Stimulated activated CD4-positive, alpha-beta T cell treated with anti-CD3 and anti-CD28 coated beads, TNF-alpha, amount 100 ng/mL, for 48 hours (primary cell): ENCODE measurements around the gene CHRNB2.
A peak's percentile ranks its signal among the peaks of the same experiment; 100 is the strongest.

Experiments used
- DNase-seq, 3 donors: peaks; one replicate each; pipeline ENCODE4 v3.0.0-alpha.2; 2020; ENCODE audit warnings: low read depth in 3 of 3

Gene CHRNB2

DNA sequence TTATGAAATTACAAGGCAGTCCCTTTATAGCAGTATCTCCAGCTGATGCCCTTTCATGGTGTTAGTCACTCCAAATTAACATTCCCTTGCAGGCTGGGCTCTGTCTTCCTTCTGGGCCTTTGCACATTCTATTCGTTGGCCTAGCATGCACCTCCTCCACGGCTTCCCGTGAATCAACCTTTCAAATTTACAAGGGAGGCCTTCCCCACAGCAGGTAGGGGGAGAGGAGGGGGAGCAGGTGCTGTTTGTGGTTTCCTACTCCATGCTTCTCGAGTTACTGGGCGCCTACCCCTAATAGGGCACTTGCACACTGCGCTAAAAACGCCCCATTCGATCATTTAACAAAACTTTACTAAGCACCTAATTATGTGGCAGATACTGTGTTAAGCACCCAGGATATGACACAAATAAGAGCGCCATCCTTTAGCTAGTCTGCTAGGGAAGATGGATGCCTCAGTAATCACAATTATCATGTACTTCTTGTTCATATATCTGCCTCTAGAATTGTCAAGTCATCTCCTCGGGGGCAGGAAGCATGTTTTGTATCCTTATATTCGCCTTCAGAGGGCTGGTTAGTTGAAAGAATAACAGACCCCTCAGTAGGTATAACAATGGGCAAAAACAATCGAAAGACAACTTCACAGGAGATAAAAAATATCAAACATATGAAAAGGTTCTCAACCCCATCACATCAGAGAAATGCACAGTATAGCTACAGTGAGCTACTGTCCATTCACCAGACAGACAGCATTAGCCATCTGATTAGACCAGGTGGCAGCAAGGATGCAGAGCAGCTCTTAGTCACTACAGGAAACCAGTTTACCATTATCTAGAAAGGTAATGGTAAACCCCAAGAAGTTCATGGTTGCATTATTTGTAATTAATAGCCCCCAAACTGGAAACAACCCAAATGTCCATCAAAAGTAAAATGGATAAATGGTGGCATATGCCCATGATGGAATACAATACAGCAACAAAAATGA is 42.1 kb downstream of the CHRNB2 start:
- DNase-seq = peak in 2 of 3 donors; percentile 38 to 51

DNA sequence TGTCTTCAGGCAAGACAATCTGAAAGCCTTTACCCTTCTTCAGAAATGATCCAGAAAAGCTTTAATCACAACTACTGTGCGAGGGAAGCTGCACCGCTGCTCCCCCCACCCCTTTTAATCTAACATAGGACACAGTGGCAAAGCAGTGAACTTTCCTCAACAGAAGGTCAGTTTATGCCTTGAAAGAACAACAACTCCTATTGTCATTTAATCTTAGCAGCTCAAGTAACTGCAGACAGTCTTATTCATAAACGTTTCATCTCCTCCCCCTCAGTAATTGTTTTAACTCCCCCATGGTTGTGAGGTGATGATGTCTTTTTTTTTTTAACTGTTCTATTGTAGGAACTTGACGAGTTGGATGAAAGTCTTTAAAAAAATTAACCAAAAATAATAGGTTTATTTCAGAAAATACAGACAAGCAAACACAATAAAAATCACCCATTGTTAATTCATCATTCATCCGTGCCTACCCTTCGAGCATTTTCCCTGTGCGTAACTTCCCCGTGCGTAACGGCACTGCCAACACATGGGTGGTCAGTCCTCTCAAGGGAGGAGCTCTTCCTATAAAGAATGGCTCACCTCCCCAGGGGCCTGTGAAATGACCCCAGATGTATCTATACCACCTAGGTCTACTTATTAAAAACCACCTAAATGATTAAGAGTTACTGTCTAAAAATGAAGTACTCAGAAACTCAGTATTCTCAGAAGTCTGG is 43.7 kb downstream of the CHRNB2 start:
- DNase-seq = no peak

DNA sequence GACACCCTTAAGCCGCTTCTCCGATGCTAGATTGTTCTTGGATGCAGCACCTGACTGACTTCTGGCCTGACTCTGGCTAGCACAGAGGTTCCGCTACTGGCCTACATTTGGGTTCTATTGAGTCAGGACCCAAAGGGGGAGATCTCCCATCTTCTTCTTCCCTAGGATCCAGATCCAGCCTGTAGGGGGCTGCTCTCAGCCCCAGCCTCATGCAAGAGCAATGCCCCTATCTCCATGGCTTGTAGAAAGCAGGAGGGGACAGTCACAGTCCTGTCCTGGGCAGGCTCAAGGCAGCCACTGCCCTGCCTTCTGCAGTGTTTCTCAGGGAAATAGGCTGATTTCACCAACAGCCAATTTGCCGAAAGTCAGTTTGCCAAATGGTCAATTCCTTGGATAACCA is 46.7 kb downstream of the CHRNB2 start:
- no peak for DNase-seq

DNA sequence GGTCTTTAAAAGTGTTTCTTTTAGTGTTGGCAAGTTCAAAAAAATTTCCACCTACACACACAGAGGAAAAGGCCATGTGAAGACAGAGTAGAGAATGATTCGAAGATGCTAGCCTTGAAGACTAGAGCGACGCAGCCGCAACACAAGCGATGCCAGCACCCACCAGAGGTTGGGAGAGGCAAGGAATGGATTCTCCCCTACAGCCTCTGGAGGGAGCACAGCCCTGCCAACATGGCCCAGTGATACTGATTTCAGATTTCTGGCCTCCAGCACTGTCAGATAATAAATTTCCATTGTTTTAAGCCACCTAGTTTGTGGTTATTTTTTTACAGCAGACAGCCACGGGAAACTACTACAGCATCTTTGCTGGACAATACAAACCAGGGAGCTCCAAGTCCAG is 47.3 kb downstream of the CHRNB2 start:
- no peak for DNase-seq

DNA sequence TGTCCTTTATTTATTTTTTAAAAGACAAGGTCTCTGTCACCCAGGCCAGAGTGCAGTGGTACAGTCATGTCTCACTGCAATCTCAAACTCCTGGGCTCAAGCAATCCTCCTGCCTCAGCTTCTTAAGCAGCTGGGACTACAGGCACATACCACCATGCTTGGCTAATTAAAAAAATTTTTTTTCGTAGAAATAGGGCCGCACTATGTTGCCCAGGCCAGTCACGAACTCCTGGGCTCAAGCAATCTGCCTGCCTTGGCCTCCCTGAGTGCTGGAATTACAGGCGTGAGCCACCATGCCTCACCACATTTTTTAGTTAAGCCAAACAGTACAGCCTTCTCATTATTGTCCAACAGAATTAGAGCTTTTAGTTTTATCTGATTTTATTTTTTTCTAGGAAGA is 47.8 kb downstream of the CHRNB2 start:
- no peak for DNase-seq

DNA sequence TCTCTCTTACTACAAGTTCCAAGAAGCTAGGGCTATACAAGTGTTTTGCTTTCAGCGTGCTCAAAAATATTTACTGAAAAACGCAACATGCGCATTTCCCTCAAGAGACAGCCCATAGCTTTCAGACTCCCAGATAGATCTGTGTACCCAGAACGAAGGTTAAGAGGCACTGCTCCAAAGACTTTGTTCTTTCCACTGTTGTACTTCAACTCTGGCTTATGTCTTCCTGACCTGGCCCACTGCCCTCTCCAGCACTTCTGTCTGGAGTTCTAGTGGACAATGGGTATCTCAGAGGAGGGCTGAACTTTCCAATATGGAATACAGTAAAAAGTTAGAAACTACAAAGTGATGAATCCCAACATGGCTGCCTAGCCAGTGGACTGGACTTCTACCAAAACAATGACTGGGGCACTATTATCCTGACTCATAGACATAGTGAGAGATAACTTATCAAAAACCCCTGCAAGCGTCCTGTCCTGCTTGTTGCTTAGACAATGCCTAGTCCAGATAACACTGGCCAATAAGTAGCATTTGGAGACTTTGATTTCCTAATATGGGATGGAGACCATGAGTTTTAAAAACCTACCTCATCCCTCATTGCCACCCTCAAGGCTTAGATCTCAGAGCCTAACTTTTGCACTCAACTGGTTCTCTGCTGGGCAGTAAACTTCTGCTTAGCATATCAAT is 49.2 kb downstream of the CHRNB2 start:
- DNase-seq = no peak

DNA sequence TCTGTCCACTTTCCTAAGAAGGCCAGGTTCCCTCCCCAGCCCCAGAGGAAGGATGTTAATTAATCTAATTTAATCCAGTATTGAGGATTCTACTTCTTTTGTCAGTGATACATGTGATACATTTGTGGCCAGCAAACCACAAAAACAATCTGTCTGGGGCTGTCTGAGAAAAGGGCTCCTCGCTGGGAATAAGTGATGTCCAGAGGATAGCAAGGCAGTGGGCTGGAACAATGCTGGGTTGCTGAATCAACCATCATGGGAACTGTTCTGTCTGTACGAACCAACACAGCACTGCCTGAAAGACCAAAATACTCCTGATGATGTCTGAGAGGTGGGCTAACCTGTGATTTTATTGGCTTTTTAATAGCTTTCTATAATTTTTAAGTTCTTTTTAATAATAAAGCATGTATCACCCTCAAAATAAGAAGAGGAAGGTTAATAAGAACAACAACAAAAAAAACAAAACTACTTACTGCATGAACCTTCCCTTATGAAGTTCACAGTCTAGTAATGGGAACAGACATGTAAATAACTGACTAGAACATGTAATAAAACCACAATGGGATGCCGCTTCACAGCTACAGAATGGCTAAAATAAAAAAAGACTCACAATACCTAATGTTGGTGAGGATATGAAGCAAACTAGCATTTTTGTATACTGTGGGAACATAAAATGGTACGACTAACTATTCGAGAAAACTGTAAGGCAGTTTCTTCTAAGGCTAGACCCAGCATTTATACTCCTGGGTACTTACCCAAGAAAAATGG is 51.8 kb downstream of the CHRNB2 start:
- DNase-seq = no peak

DNA sequence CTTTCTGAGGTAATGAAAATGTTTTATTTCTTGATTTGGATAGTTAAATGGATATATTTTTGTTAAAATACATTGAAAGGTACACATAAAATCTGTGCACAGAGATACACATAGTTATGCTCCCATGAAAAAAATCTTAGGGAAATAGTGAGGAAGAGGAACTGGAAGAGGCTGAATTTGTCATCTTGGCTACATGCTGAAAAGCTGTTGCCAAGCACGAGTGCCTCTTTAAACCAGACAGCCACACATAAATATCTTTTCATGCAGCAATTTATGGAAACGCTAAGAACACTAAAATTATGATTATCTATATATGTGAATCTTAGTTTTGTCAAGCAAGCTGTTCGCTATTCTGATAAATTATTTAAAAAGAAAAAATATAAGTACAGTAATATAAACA is 53.2 kb downstream of the CHRNB2 start:
- no peak for DNase-seq

DNA sequence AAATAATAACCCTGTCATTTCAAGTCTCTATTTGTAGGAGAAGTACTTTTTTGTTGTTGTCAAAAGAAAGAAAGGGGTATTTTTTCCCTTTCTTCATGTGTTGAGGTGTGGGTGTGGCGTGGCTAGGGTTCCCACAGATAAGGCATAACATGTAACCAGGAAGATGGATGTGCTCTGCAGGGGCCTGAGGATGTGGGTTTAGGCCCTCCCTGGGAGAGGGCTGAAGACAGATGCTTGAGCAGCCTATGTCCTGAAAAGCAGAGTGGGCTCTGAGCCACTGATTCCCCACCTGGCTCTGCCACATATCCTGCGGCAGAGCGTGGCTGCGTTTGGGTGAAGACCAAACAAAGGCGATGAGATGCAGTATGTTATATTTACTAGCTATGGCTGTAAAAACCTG is 54.3 kb downstream of the CHRNB2 start:
- DNase-seq = no peak

DNA sequence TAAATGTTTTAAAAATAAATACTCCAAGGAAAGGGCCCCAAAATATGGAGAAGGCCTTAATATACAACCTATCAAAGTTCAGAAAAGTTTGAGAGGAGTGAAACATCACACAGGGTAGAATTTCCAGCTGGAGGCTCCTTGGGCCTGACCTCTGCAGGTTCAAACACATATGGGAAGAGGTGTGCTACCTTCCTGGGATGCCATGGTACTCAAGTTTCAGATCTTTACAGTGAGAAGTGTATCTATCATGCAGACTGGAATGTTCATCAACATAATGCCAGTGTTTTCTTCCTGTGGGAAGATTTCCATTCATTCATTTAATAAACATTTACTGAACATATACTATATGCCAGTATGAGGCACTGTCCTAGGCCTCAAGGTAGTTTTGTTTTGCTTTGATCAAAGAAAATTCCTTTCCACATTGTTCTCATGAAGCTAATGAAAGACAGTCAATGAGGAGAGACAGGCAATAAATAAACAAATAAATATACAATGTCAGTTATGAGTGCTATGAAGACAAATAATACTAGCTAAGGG is 55.0 kb downstream of the CHRNB2 start:
- no peak for DNase-seq

DNA sequence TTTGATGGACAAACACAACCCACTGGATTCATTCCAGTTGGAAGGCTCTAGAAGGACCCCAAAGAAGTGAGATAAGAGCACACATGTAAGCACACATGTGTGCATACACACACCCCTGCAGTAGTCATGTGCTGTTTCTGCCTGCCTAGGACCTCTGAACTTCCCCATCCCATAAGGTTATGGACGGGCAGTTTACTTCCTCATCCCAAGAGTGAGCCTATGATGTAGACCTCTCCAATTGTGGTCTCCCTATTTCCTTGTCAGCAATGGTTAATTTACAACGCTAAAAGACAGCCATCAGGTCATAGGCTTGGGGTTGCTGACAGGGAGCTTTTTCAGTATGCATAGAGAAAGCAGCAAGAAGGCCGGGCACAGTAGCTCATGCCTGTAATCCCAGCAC is 55.8 kb downstream of the CHRNB2 start:
- DNase-seq = no peak

DNA sequence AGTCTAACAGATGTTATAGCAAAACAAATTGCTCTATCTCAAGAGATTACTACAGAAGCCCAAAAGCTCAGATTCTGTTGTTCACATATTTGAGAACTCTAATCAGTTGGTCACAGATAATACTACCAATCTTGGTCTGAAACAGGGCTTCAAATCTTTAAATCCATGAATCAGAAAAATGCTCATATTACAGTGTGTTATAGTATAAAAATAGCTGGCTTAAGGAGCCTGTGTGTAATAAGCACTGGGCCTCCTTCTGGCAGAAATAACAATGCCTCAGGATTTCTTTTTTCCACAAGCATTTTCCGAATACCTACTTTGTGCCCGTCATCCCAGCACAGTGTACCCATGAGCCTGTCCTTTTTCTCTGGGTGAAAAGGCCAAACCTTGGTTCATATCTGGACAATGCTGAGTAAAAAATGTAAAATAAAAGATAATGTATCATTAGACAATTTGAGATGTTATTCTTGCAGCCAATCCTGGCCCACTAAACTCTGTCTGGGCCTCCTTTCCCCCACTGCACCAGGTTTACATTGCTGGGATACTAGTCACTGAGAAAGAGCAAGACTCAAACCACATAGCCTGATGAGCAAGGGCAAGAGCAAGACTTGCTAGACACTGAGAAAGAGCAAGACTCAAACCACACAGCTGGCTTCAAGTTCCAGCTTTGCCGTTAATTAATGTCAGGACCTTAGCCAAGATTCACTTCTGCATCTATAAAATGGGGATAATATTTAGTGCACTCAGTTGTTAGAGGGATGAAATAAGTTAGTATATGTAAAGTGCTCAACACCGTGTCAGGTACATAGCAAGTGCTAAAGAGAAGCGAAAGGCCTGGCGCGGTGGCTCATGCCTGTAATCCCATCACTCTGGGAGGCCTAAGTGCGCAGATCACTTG is 57.4 kb downstream of the CHRNB2 start:
- DNase-seq = no peak

DNA sequence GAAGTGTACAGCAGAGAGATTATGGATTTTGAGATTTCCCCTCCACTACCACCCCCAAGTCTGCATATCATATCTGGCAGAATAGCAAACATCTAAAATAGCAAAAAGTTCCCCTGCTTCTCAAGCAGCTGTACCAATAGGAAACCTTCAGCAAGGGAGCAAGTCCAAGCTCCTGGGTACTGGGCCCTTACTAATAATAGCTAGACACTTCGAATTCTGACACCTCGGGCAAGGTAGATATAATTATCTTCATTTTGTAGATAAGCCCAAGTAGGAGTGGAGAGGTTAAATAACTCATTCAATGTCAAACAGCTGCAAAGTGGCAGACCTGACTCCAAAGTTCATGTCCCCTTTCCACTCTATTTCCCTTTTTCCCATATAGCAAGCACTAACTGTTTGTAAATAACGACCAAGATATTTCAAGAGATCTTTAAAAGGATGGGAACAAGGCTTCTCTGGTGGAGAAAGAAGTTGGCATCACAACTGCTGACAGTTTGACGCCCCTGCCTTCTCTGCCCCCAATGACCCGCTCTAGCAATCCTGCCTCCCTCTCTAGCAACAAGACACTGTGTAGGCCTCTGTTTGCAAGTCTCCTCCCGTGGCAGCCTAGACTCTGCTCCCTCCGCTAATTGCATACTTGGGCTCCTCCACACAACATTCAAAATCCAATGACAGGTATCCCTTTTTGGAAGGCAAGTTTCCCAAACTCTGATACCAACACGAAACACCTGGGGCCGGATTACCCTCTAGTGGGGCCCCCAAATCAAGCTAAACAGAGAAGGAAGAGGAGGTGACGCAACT is 59.1 kb downstream of the CHRNB2 start:
- DNase-seq = no peak

DNA sequence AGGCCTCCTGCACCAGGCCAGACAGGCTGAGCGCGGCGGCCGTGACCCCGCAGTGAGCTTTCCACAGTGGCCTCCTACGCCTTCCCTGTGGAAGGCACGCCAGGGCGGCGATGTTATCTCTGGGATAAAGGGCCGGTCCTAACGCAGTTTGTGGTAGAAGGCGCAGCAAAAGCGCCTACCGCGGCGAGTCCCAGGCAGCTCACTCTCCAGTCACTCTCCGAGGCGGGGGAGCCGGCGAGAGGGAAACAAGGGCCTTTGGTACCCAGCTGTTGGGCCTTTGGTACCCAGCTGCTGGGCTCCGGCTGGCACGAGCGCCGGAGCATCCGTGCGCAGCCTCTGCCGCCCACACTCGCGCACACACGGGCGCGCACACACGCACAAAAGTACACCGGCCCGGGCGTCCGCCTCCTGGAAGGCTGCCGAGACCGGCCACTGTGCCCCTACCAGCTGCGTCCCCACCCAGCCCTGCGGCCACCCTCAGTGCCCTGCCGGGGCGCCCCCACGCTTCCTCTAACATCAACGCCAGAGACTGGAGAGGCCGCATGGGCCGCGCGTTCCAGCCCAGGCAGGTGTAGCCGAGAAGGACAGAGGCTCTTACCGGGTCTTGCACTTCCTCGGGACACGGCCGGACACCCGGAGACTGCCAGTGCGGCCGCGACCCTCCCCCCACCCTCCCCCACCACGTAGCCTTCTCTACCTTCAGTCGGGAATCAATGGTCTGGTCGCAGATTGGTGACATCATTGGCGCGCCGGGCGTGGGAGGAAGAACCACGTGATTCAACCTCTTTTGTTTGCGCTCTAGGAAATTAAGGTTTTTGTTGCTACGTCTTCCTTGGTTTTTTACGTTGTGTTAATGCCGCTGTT is 59.9 kb downstream of the CHRNB2 start:
- DNase-seq = peak; percentile 85 to 93 (median 88)

DNA sequence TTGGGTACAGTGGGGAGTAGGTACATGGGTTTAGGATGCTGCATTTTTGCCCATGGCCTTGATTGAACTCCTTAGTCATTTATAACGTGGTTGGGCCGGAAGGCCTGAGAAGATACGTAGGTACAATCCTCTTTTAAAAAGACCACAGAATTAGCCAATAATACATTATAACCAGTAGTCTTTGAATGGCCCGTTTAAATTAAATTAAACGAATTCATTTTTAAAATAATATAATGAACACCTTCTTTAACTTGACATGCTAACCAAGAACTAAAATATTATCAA is 60.5 kb downstream of the CHRNB2 start:
- DNase-seq = no peak

DNA sequence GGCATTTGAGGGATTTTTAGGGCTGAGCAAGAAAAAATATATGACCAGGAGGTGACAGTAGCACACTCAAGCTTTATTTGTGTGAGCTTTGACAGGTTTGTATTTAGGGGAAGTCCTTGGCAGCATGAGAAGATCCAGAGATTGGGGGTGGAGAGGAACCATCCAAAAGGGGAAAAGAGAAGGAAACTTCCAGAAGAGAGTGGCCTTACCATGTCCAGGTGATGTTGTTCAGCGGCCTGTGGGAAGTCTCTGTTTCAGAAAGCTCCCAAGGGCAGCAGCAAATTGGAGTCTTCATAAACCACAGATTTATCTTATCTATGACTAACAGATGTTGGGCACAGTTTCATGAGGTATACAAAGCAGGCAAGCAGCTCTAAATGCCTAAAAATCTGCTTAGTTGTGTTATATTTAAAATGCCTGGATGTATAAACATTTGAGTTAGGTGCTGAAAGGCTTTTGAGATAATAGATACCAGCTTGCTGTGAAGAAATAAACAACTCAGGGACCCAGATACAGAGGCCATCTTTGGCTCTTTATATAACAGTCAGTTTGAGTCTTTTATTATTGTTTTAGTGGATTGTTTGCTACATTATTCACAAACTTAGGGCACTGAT is 61.6 kb downstream of the CHRNB2 start:
- no peak for DNase-seq
